GM12874 (cell line): ENCODE results near the gene FBXW12.

Source experiments
- CTCF ChIP-seq: IDR thresholded peaks from 2 replicates; pipeline ENCODE4 v1.5.1; 2011; ENCODE audit warnings: low read depth, mild to moderate bottlenecking, control low read depth, low read length, moderate library complexity; ENCODE audit not compliant: insufficient read depth

Gene FBXW12

GRCh38 chr3:48394391-48394790 lies 22.4 kb downstream of the FBXW12 start:
- no peak for TF ChIP-seq CTCF

GRCh38 chr3:48395714-48396113 lies 23.7 kb downstream of the FBXW12 start:
- no peak for TF ChIP-seq CTCF

- TF ChIP-seq CTCF, result no peak
These were observed 26.0 kb downstream of the FBXW12 start for GRCh38 chr3:48397767-48398681.

GRCh38 chr3:48398701-48399386 lies 26.8 kb downstream of the FBXW12 start:
- TF ChIP-seq CTCF, result no peak

- no peak for TF ChIP-seq CTCF
These were observed 27.6 kb downstream of the FBXW12 start for GRCh38 chr3:48399387-48400172.

- peak; percentile 71 for TF ChIP-seq CTCF
These were observed 28.9 kb downstream of the FBXW12 start for GRCh38 chr3:48400824-48401433.
